OCI-M2 (cell line): ENCODE data around the gene NPC2.
"Not testable (repeated sequence)": the region's sequence is repeated elsewhere in the genome, so short reads cannot be mapped to it uniquely, and the experiment has no call there.

Source experiments
- DNase-seq: peaks from one replicate; lab custom pipeline; 2025; ENCODE audit not compliant: unreplicated experiment; lab: John Stamatoyannopoulos, UW

The NPC2 gene

DNA sequence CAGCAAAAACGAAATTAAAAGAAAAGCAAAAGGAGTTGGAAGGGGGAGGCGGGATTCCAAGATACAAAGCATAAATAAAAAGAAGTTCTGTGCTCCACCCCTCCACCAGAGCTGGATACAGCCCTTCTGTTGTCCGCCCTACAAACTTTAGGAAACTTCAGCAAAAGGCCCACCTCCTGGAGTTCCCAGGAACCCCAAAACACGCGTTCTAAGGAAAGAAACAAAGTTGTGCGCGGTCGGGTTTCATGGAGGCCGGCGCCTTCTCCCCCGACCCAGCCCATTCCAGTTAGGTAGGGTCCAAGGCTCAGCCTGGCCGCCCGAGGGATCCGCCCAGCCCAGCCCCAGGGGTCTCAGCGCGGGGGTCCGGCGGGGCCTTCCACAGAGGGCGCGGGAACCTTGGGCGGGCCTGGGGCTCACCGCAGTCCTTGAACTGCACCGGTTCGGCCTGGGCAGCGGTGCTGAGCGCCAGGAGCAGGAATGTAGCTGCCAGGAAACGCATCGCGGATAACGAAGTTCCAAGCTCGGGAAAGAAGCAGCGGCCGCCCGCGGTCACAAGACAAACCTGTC, at the start of gene NPC2:
TSS of gene NPC2 (minus strand) at position 530 of the 567 bp plus-strand sequence. CDS start at position 499, 31 bp downstream.
- no peak for DNase-seq

DNA sequence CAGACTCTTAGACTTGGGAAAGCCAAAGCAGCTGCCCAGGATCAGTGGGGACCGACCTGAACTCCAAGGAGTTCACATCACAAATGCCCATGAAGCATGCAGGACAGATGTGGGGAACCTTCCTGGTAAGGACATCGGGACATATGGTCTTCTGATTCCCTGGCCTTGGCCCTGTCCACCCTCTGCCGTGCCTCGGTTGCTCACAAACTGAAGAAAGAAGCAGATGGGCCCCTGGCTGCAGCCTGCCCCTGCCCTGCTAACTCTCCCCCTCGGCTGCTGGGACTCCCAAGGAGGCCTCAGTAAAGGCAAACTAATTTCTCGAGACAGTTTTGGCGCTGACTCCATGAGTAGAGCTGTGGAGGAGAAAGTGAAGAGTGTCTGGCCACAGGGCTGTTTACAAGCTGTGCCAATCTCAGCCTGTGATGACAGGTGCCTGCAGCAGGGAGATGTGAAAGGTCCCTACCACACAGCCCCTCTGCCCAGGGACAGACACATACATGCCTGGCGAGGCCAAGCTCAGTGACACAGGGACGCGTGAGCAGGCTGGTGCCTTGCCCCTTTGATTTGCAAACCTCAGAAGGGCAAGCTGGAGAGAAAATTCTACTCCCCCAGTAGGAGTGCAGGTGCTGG, 49.1 kb upstream of the NPC2 start:
- no peak for DNase-seq

DNA sequence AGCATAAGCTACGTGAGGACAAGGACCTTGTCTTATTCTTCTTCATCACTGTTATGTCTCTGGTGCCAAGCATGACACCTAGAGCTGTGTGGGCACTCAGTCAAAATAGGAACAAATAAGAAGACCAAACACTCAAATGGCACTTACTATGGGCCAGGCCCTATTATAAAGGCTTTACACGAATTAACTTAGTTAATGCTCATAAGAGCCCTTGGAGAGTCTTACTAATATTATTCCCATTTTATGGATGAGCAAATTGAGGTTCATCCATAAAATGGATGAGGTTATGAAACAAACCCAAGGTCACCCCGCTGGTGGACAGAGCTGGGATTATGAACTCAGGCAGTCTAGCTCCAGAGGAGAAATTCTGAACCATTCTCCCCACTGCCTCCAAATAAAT, 48.1 kb upstream of the NPC2 start:
- no peak for DNase-seq

DNA sequence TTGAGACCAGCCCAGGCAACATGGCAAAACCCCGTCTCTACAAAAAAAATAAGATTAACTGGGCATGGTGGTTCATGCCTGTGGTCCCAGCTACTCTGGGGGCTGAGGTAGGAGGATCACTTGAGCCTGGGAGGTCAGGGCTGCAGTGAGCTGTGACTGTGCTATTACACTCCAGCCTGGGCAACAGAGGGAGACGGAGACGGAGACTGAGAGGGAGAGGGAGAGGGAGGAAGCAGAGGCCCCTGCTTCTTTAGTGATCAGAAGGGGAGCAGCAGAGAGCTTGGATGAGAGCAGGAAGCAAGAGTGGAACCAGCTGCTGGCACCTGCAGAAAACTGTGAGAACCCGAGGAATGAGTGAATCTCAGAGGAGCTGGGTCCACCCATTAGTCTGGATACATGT, 46.4 kb upstream of the NPC2 start:
- no peak for DNase-seq

DNA sequence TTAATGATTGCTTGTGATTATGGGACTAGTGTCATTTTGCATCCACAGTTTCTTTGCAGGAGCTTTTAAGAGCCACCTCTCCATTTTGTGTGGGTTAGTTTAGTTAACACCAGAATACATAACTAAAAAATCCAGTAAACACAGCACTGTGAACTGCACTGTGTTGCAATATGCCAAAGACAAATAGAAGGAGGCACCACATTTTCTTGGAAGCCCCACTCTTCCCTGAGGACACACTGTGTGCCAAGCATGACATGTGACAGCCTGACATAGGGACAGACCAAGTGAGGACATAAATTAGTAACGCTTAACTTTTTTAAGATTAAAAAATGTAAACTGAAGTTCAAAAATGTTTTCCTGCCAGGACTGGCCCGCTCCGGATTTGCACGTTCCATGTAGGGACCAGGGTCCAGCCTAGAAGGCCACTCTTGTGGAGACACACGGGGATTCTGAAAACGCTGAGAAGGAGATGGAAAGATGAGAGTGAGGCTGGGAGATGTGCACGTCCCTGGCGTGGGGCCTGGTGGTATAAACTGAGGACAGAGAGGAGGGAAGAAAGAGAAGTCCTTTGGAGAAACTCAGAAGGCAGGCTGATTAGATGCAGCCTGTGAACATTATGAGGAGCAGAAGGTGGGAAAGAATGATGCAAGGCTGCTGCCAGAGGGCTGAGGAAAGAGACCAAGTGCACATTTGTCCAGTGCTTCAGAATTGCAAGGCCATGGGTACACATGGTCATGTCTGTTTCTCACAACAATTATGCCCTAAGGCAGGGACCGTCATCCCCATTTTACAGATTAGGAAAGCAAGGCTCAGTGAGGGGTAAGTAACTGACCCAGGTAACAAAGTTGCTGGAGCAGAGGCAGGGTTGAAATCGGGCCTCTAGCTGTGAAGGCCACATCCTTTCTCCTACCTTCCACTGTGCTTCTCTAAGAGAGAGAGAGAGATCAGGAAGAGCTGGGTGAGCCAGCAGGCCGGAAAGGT, 45.6 kb upstream of the NPC2 start:
- DNase-seq, result no peak

DNA sequence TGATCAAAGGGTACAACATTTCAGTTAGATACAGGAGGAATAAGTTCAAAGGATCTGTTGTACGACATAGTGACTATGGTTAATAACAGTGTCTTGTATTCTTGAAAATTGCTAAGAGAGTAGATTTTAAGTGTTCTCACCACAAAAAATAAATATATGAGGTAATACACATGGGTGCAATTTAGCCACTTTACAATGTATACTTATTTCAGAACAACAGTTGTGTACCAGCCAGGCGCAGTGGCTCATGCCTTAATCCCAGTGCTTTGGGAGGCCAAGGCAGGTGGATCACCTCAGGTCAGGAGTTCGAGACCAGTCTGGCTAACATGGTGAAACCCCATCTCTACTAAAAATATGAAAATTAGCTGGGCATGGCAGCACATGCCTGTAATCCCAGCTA, 43.2 kb upstream of the NPC2 start:
- DNase-seq, result not testable (repeated sequence)

DNA sequence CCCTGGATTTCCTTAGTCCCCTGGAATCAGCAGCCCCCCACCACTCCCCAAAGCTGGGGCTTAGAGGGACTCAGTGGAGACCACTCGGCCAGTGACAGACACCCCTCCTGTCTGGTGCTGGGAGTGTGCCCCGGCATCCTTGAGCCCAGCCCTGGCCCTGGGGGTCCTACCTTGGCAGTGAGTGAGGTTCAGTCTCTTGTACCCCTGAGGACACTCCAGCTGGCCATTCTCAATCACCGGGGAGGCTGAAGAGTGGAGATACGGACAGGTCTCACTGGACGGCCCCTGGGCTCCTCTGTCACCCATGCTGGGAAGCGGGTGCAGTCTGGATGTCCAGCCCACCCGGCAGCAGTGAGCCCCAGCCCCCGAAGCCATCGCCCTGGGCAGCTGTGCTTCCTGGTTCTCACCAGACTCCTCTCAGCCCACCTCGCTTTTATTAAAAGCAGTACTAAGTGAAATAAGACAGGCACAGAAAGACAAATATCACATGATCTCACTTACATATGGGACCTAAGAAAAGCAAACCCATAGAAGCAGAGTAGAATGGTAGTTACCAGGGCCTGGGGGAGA, 42.7 kb upstream of the NPC2 start:
- DNase-seq, result no peak

DNA sequence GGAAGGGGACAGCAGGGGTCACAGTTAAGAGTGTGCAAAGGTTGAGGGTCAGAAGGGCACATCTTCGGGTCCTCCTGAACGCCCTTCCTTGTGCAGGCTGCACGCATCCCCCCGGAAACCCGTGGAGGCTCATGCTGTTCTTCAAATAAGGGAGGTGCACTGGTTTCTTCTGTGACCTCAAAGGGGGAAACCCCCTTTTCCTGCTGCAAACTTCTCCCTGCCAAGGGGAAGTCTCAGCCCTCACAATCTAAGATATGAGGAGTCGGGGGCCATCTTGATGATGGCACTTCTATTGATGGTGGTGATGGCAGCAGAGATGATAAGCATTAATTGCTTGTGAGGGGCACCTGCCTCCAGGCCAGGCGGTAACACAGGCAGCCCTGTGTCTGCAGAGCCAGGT, 40.5 kb upstream of the NPC2 start:
- DNase-seq, result no peak

DNA sequence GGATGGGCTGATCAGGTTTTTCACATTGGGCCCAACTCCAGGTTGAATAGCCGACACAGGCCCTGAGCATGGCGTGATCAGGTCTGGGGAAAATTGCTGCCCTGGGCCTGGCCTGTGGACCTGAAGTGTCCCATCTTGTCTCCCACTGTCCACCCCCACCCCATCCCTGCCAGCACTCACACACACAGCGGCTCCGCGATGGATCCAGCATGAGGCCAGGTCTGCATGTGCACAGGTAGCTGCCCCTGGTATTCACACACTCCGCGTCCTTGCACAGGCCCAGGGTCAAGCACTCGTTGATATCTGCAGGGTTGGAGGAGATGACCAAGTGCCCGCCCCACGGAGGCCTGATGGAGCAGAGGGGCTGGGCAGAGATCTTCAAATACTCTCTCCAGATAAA, 39.1 kb upstream of the NPC2 start:
- DNase-seq, result no peak

DNA sequence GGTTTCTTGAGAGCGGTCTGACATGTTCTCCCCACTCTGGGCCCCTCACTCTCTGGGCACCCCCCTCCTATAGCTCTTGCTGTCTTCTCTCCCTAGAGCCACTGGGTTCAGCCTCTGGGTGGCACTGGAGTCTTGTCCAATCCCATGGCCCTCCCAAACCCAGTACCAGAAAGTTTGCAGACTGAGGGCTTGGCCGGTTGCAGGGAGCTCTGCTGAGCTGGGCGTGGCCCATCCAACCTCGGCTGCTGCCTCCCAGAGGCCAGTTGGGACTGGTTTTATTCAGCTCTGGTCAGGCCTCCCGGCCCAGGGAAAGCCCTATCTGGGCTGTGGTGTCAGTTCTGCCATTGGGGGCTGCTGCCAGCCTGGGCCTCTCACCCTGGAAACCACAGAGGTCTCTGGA, 38.4 kb upstream of the NPC2 start:
- DNase-seq, result no peak

DNA sequence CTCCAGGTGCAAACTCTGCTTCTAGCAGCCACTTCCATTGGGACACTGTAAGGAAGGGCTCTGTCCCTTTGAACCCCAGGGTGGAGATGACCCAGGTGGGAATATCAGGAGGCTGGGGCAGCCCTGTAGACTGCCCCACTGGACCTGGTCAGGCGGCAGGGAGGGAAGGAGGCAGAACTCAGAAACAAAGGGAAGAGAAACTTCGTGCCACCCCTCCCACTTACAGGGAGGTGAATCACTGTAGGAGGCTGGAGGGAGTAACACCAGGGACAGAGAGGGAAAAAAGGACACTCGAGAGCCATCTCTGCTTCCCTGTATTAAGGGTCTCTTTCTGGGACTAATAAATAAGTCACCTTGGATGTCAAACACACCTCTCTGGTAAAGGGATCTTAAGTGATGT, 37.9 kb upstream of the NPC2 start:
- DNase-seq, result no peak

DNA sequence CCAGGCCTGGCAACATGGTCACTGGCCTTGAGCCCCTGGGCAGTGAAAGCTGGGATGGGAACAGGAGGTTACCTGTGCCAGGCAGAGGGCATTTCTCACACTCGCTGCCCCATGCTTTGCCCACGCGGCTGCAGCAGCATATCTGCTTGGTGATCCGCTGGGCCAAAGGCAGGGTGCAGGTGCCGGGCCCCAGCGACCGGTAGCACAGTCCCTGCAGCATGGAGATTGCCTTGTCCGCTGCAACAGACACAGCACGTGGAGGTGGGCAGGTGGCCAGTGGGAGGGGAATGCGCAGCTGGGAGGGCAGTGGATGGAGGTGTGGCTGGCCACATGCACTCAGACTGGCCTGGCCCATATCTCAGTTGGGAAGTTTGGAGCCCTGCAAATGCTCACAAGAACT, 35.8 kb upstream of the NPC2 start:
- no peak for DNase-seq

DNA sequence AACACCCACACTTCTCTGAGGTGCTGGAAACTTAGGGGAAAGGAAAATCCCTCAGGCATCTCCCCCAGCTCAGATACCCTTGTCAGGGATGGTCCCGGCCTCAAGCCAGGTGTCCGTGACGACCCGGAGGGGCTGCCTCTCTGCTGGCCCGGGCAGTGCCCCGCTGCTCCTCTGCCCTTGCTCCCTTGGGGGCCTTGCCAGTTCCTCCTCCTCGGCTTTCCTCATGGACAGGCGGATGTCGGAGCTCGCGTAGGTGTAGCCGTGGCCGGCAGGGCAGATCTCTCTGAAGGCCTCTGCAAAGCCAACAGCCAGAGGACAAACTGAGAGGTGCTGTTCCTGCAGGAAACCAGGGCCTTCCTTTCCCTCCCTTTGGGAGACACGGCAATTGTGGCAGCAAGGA, 35.3 kb upstream of the NPC2 start:
- no peak for DNase-seq

DNA sequence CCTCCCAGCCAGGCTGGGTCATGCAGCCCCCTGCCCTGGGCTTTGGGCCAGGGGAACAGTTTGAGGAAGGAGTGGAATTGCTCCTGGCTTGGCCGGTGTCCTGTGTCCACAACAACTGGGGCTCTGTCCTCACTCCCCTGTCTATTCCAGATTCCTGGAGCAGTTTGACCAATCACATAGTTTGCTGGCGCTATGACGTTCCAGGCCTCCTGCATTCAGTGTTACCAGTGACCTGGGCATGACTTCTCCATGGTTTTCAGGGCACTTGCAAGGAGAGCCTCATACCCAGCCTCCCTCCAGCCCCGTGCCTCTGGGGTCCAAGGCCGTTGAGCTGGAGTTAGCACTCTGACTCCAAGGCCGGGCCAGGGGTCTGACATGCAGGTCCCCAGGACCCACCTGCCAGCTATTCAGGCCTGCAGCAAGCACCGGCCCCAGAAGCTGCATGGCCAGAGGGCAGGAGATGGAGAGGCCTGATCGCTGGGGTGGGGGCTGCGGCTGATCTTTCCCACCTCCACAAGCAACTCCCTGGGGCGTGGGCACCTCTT, 34.7 kb upstream of the NPC2 start:
- no peak for DNase-seq

DNA sequence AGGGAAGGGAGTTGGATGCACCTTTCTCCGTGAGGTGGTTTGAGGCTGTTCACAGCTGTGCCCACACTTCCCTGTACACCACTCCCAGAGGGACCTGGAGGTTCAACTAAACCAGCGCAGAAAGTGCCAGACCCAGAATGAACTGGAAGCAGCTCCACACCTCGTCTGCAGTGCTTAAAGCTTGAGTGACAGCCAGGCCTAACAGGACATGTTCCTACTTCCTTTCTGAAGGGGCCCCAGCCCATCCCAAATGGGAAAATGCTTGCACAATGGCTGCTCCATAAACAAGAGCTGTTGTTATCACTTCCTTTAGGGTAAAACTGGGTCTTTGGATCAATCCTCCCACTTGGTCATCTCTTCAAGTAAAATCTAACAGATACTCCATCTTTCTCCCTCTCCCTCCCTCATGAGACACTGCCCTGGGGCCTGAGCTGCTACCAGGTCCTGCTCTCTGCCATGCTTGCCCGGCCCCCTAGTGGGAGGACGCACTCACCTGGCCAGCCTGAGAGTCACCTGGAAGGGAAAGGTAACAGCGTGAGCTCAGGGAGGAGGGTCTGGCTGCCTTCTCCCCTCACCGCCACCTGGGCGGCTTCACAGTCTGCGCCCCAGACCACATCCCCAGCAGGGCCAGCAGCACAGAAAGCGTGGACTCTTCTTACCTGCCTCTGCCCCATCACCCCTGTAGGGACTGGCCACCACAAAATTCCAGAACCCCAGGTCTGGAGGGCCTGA, 33.9 kb upstream of the NPC2 start:
- DNase-seq, result no peak

DNA sequence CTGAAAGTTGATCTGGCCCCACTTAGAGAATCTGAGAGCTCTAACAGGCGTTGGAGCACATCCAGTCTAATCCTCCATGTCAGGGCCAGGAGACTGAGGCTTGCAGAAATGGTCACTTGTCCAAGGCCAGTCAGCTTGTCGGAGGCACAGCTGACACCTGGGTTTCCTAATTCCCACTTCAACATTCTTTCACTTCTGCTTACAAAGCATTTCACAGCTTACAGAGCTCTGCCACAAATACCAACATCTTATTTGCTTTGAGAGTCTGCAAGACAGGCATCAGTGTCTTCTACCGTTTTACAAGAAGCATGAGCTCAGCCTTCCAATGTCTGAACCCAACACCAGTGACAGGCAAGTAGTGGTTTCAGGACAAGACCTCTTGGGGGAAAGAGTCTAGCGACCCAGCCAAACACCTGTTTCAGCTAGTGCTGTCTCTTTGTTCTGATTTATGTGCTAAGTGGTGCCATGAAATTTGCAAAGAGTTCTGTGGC, 32.3 kb upstream of the NPC2 start:
- no peak for DNase-seq

DNA sequence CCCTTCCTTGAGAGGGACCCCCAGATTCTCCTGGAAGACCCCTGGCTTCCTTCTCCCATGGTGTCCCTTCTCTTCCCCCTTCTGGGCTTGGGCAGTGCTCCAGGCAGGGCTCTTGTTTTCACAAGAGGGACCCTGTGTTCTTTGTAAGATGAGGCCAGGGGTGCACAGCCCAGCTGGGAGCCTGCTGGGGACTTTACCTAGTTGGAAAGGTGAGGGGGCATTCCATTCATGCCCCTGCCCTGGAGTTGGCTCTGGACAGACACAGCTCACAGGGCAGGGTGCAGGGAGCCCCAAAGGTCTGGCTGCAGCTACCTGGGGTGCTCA, 31.7 kb upstream of the NPC2 start:
- DNase-seq, result no peak

DNA sequence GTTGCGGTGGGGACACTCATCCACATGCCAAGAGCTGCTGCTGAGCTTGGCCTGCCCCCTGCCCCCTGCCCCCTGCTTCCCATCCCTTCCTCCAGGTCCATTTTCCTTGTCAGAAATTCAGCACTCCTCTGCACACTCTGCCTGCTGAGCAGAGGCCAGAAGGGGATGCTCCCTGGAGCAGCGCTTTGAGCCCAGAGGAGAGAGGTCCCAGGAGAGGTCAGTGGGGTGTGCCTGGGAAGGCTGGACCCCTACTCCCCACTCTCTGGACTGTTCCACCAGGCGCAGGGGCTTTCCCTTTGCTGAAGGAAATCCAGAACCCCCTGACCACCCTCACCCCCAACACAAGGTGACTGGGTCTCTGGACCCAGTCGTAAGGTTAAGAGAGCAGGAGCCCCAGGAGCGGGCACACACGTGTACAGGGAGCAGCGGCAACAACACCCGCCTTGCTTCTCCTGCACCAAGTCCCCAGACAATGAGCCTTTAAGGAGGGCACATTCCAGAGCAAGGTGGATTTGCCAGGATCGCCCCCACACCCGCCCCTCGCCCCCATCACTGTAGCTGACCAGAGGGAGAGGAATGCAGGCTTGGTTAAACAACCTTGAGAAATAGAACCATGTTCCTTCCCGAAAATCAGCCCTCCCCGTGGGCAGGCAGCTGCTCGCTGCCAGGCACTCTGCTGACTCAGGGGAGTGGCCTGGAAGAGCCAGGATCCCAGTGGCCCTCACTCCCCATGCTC, 31.1 kb upstream of the NPC2 start:
- DNase-seq, result no peak

DNA sequence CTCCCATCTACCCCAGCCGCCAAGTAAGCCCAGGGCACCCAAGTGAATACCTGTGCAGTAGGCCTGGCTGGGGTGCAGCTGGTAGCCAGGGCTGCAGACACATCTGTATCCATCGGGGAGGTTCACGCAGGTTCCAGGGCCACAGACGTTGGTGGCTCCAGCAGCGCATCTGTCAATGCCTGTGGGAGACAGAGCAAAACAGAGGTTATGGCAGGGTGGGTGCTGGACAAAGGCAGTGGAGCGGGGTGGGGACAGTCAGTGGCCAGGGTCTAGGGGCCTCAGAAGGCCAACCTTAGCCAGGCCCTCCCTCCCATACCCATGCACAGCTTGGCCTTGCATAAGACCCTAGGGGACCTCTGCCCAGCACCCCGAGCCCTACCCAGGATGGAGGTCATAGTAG, 29.6 kb upstream of the NPC2 start:
- DNase-seq, result no peak

DNA sequence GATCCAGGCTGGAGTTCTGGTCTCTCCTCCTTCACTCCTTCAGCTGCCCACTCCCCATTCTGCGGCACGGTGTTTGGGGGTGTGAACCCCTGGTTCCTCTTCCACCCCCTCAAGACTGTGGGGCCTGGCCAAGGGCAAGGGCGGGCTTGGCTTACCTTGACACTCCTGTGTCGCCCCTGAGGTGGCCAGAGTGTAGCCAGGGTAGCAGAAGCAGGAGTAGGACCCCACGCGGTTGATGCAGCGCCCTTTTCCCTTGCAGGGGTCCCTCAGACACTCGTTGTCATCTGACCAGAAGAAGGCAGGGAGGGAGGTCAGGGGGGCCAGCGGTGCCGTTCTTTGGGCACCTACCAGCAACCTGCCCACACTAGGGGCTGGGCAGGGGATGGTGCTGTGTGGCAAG, 28.7 kb upstream of the NPC2 start:
- no peak for DNase-seq
